NOMO-1 (cell line): ENCODE results near the gene SKA2.
"Not testable (repeated sequence)": the region's sequence is repeated elsewhere in the genome, so short reads cannot be mapped to it uniquely, and the experiment has no call there.

ENCODE experiments used
- DNase-seq, 2 experiments: peaks; one replicate each; lab custom pipeline; 2025; ENCODE audit not compliant: unreplicated experiment in 2 of 2; lab: John Stamatoyannopoulos, UW

The SKA2 gene, protein sequence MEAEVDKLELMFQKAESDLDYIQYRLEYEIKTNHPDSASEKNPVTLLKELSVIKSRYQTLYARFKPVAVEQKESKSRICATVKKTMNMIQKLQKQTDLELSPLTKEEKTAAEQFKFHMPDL

GRCh38 chr17:59154721-59155438 is at the start of gene SKA2:
TSS of gene SKA2 (minus strand) at chr17:59155186. CDS start at chr17:59155163, 23 bp downstream.
- DNase-seq: peak in 1 of 2 experiments; percentile 100

GRCh38 chr17:59202320-59202719 is 47.3 kb upstream of the SKA2 start:
- DNase-seq: no peak

DNA sequence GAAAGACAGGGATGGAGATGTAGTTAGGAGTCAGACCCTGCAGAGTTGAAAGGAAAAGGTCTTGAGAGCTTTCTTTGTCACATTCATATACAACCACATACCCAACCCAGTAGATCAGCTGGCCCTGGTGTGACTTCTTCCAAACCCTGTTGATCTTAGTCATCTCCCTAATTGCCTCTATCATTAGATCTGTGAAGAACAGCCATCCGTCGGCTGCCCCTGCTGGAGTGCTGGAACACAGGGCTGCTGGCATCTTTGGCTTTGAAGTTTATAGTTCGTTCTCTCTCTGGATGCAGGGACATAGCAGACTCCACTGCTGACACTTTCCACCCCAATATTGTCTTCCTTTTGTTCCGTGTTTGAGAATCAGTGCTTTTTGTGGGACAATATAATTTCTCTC is 44.4 kb upstream of the SKA2 start:
- DNase-seq: no peak

GRCh38 chr17:59193336-59193862 is 38.4 kb upstream of the SKA2 start:
- no peak for DNase-seq

DNA sequence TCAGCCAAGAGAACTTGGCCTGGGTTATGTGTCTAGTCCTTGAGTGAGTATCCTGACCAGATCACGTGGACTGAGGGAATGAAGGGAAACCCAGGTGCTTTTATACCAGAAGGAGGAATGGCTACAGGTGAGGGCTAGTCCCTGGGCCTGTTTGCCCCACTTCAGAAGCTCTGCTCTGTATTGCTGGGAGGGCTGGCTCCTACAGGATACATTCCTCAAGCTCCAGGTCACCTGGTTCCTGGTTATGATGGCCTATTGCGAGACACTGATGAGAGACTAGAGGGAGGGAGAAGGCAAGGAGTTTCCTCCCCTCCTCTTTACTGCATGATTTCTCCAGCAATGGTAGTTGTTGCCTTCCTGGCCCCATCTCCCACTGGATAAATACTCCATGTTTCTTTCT is 35.8 kb upstream of the SKA2 start:
- no peak for DNase-seq

GRCh38 chr17:59186850-59187249 is 31.9 kb upstream of the SKA2 start:
- DNase-seq: no peak

DNA sequence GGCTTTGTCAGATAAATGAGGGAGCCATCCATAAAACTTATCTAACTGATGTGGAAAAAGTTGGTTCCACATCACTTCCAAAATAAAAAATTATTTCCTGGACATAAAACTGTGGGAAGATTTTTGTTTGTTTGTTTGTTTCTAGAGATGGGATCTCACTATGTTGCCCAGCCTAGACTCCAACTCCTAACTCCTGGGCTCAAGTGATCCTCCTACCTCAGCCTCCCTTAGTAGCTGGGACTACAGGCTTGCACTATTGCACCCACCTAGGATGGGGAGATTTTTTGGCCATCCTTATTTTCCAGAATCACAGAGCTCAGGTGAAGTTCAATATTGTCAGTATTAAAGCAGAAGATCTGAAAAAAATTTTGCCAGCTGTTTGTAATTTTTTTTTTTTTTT is 31.0 kb upstream of the SKA2 start:
- DNase-seq: no peak

GRCh38 chr17:59181481-59181880 is 26.5 kb upstream of the SKA2 start:
- no peak for DNase-seq

DNA sequence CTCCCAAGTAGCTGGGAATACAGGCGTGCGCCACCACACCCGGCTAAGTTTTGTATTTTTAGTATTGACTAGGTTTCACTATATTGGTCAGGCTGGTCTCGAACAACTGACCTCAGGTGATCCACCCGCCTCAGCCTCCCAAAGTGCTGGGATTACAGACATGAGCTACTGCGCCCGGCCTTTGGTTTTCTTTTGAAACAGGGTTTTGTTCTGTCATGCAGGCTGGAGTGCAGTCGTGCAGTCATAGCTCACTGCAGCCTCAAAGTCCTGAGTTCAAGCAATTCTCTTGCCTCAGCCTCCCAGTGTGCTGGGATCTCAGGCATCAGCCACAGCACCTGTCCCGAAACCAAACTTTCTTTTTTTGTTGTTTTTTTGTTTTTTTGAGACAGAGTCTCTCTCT is 25.6 kb upstream of the SKA2 start:
- DNase-seq: no peak

DNA sequence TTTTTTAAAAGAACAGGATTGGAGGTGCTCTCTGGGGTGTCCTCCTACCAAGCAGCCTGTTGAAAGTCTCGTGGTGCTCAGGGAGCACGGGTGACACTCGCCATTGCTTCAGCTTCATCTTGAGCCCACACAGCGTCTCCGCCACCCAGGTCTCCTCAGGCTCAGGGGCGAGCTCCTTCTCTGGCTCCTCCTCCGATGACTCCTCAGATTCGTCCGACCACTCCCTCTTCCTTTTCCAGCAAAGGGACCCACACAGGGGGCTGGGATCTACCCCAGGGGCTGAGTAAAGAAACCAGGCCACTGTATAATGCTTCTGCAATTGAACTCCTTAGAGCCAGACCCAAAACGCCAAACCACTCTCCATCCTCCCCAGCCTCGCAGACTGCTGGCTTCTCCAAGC is 24.6 kb upstream of the SKA2 start:
- not testable (repeated sequence) for DNase-seq

GRCh38 chr17:59178266-59178985 is 23.4 kb upstream of the SKA2 start:
- DNase-seq: no peak

DNA sequence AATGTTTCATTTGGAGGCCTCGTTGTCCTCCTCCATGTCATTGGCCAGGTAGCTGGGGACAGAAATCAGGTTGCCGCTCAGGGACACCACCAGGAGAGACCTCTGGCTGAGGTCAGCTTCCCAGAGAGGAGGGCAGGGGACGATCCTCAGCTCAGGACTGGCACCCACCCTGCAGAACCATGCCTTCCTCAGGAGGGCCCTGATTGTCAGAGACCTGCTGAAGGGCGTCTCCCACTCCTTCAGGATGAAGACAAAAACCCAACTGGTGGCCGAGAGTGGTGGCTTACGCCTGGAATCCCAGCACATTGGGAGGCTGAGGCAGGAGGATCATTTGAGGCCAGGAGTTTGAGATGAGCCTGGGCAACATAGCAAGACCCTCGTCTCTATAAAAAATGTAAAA is 20.1 kb upstream of the SKA2 start:
- DNase-seq: no peak

DNA sequence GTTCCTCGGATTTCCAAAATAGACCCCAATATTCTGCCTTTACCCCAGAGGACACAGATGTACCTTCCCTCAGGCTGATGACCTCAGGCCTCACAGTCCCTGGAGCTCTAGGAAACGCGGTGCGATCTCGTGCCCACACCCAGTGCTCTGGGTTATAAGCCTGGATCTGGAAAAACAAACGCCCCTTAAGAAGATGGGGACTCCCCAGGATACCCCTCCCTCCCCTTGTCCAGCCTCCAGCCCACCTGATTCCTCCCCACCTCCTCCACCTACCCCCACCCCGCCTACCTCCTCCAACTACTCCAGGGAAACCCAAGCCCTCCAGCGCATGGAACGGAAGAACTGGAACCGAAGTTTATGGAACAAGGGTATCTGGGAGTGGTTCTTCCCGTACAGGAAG is 19.7 kb upstream of the SKA2 start:
- no peak for DNase-seq

GRCh38 chr17:59172436-59173004 is 17.5 kb upstream of the SKA2 start:
- no peak for DNase-seq

DNA sequence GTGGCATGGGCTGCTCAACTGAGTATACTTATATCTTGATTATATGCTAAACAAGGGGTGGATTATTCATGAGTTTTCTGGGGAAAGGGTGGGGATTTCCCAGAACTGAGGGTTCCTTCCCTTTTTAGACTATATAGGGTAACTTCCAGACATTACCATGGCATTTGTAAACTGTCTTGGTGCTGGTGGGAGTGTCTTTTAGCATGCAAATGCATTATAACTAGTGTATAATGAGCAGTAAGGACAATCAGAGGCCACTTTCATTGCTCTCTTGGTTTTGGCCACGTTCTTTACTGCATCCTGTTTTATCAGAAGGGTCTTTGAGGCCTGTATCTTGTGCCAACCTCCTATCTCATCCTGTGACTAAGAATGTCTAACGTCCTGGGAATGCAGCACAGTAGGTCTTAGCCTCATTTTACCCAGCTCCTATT is 12.6 kb upstream of the SKA2 start:
- DNase-seq: no peak

GRCh38 chr17:59165933-59166342 is 11.0 kb upstream of the SKA2 start:
- peak; percentile 13 to 21 for DNase-seq

DNA sequence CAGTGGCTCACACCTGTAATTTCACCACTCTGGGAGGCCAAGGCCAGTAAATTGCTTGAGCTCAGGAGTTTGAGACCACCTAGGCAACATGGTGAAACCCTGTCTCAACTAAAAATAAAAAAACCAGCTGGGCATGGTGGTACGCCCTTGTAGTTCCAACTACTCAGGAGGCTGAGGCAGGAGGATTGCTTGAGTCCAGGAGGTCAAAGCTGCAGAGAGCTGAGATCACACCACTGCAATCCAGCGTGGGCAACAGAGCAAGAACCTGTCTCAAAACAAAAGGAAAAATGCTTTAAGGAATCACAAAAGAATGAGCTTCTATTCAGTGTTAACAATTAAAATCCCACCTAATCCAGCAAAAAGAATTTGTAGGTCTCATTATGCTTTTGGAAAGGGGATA is 6.5 kb upstream of the SKA2 start:
- no peak for DNase-seq

- DNase-seq: no peak
Measured at GRCh38 chr17:59160157-59161025, 5.4 kb upstream of the SKA2 start.

- DNase-seq: peak; percentile 97 to 100
Measured at GRCh38 chr17:59155439-59156177, 622 bp upstream of the SKA2 start, which contains the start of gene PRR11. TSS of gene PRR11 (plus strand) at chr17:59155746. CDS start at chr17:59169753, 14,007 bp downstream.

DNA sequence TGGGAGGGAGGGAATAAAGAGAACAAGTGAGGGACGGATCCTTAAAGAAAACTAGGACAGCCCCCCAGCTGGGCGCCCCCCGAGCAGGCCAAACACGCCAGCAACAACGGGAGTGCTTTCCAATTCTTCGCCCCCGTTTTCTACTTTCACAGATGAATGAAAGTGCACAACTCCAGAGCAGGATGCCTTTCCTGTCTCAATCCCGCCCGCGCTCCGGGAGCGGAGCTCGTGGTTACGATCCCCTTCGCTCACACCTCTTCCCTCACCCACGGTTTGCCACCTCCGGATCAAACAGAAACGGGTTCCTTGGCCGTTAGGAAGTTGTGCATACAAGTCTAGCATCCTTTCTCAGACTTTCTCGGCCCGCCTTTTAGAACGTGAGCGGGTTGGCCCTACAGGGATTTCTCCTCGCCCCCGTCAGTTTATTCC is 680 bp downstream of the SKA2 start:
- DNase-seq: peak; percentile 30 to 43
